Keratinocyte (primary cell): ENCODE measurements around the gene FLYWCH1. TPM values are rescaled to one million over a fixed set of nuclear protein-coding genes. Genes with fewer than 3 reads are reported as not detected.

Source experiments
- DNase-seq: peaks from one replicate; pipeline ENCODE4 v3.0.0-alpha.2; 2011; ENCODE audit warnings: low read depth, missing footprints, low spot score
- FAIRE-seq: peaks from 2 replicates; lab custom pipeline; 2011; peaks lifted over from hg19 to GRCh38; lab: Jason Lieb, UNC
- H2AFZ ChIP-seq: 2 replicates; pipeline ENCODE4 v1.6.0; 2012; ENCODE audit warnings: low read length, control low read depth, inconsistent platforms; ENCODE audit not compliant: control insufficient read depth
- H3K27ac ChIP-seq: 2 replicates; pipeline ENCODE4 v1.5.1; 2011; ENCODE audit warnings: low read length; ENCODE audit not compliant: control insufficient read depth, insufficient read depth
- H3K27me3 ChIP-seq: 3 replicates; pipeline ENCODE4 v1.6.0; 2011; ENCODE audit warnings: low read length; ENCODE audit not compliant: control insufficient read depth, insufficient read depth; ENCODE audit errors: extremely low read depth
- H3K36me3 ChIP-seq, 2 experiments: 2 replicates in 1 of 2; 3 replicates in 1 of 2; pipeline ENCODE4 v1.5.1; 2011; ENCODE audit warnings: low read length in 2 of 2, mild to moderate bottlenecking in 1 of 2; ENCODE audit not compliant: control insufficient read depth in 2 of 2, insufficient read depth in 2 of 2; ENCODE audit errors: extremely low read depth in 1 of 2
- H3K4me1 ChIP-seq: 3 replicates; pipeline ENCODE4 v1.5.1; 2011; ENCODE audit warnings: low read length; ENCODE audit not compliant: control insufficient read depth, insufficient read depth; ENCODE audit errors: extremely low read depth
- H3K4me2 ChIP-seq: 3 replicates; pipeline ENCODE4 v1.6.0; 2011; ENCODE audit warnings: low read depth, low read length; ENCODE audit not compliant: control insufficient read depth, insufficient read depth; ENCODE audit errors: extremely low read depth
- H3K4me3 ChIP-seq, 3 experiments: fragments of 200-600 bp in 1 of 3; sonication (generic) in 1 of 3; 2 replicates in 2 of 3; 3 replicates in 1 of 3; pipeline ENCODE4 v1.5.1; 2011 to 2016; ENCODE audit warnings: low read length in 3 of 3, mild to moderate bottlenecking in 3 of 3, control low read depth in 2 of 3, inconsistent platforms in 1 of 3, low read depth in 1 of 3, mixed read lengths in 1 of 3, mixed run types in 1 of 3, moderate library complexity in 1 of 3; ENCODE audit not compliant: control insufficient read depth in 2 of 3, insufficient read depth in 2 of 3; ENCODE audit errors: extremely low read depth in 1 of 3
- H3K79me2 ChIP-seq: 2 replicates; pipeline ENCODE4 v1.6.0; 2012; ENCODE audit warnings: low read length; ENCODE audit not compliant: control insufficient read depth, insufficient read depth
- H3K9ac ChIP-seq: 3 replicates; pipeline ENCODE4 v1.6.0; 2011; ENCODE audit warnings: low read length; ENCODE audit not compliant: control insufficient read depth, insufficient read depth; ENCODE audit errors: extremely low read depth
- H3K9me1 ChIP-seq: 3 replicates; pipeline ENCODE4 v1.6.0; 2011; ENCODE audit warnings: low read length; ENCODE audit not compliant: control insufficient read depth, insufficient read depth; ENCODE audit errors: extremely low read depth
- H3K9me3 ChIP-seq: 2 replicates; pipeline ENCODE4 v1.5.1; 2012; ENCODE audit warnings: low read depth, low read length; ENCODE audit not compliant: control insufficient read depth
- H4K20me1 ChIP-seq: 3 replicates; pipeline ENCODE4 v1.6.0; 2011; ENCODE audit warnings: low read length; ENCODE audit not compliant: control insufficient read depth, insufficient read depth; ENCODE audit errors: extremely low read depth
- EZH2 ChIP-seq: IDR thresholded peaks from one replicate; pipeline ENCODE4 v1.6.1; 2012; ENCODE audit warnings: inconsistent platforms, mild to moderate bottlenecking, low read length, moderate library complexity
- dilution Hi-C: fragments of 300-500 bp; cut with MboI; formaldehyde crosslinking; loops from one replicate; pipeline ENCODE4 v1.7.0; 2020; ENCODE audit warnings: low sequenced_read_pairs; ENCODE audit not compliant: extremely low pct_ligation_motif_present
- polyA plus RNA-seq, 5 experiments: library from polyadenylated mRNA; depleted of rRNA in 3 of 5; stranded (reverse) in 3 of 5; stranded (forward) in 1 of 5; unstranded in 1 of 5; fragments of >200 nt; gene quantifications; 1 replicate in 1 of 5; 2 replicates in 3 of 5; 3 replicates in 1 of 5; pipeline versions ENCODE4 v1.2.1 to v1.2.3, GENCODE V29; 2011 to 2012; ENCODE audit warnings: missing spikeins in 2 of 5, low read depth in 1 of 5, low replicate concordance in 1 of 5
- TF ChIP-seq, protein P1 (sequence below), 3 experiments: IDR thresholded peaks in 1 of 3; conservative IDR thresholded peaks in 1 of 3; optimal IDR thresholded peaks in 1 of 3; 2 replicates in 2 of 3; 3 replicates in 1 of 3; pipeline versions ENCODE3 to v1.5.1; 2011; ENCODE audit warnings: low read length in 3 of 3, mild to moderate bottlenecking in 3 of 3, moderate library complexity in 2 of 3, control low read depth in 1 of 3, inconsistent platforms in 1 of 3; ENCODE audit not compliant: insufficient read depth in 2 of 3; ENCODE audit errors: extremely low read depth in 1 of 3

The FLYWCH1 gene
- polyA plus RNA-seq, 1 donor (not counting 4 experiments of a cell fraction or from before 2014, with no cell fraction given): 16.2 TPM

DNA sequence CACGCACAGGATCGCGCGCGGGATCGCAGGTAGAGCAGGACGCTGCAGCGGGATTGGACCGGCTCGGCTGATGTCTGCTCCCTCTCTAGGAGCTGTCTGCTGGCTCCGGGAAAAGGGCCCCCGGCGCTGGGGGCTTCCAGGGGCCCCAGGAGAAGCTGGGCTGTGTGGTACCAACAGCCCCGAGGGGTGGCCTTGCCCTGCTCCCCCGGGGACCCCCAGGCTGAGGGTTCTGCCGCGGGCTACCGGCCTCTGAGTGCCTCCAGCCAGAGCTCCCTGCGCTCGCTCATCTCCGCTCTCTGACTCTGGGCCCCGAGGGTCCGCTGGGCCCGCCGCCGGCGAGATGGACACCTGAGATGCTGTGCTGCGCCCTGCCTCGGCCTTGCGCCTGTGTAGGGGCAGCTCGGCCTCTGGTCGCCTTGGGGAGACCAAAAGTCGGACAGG, 56.0 kb downstream of the FLYWCH1 start:
- Histone ChIP-seq H4K20me1 (peaks cover 9% of the 10 kb centered on the region), H3K4me3 (no peak overlapping the region), H3K4me2 (no peak overlapping the region), H3K79me2 (peaks cover 11% of the 10 kb centered on the region), H3K9me1 (peaks cover 2% of the 10 kb centered on the region), H3K36me3 (peaks cover 0 to 4% of the 10 kb centered on the region in 2 experiments), H3K4me1 (peaks cover 25% of the 10 kb centered on the region), H3K9ac (no peak overlapping the region), H2AFZ (no peak overlapping the region), H3K27ac (no peak overlapping the region), H3K27me3 (no peaks in the 10 kb centered on the region), H3K9me3 (no peaks in the 10 kb centered on the region)
- FAIRE-seq: no peak
- no peak for DNase-seq
- no peak for TF ChIP-seq EZH2
- TF ChIP-seq, protein P1, sequence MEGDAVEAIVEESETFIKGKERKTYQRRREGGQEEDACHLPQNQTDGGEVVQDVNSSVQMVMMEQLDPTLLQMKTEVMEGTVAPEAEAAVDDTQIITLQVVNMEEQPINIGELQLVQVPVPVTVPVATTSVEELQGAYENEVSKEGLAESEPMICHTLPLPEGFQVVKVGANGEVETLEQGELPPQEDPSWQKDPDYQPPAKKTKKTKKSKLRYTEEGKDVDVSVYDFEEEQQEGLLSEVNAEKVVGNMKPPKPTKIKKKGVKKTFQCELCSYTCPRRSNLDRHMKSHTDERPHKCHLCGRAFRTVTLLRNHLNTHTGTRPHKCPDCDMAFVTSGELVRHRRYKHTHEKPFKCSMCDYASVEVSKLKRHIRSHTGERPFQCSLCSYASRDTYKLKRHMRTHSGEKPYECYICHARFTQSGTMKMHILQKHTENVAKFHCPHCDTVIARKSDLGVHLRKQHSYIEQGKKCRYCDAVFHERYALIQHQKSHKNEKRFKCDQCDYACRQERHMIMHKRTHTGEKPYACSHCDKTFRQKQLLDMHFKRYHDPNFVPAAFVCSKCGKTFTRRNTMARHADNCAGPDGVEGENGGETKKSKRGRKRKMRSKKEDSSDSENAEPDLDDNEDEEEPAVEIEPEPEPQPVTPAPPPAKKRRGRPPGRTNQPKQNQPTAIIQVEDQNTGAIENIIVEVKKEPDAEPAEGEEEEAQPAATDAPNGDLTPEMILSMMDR (optimal IDR thresholded peaks at IDR 0.05 in 1 of 3, IDR thresholded peaks at IDR 0.05 in 1 of 3, conservative IDR thresholded peaks at IDR 0.05 in 1 of 3; ENCODE audit: extremely low read depth in 1 of 3, insufficient read depth in 2 of 3, low read length in 3 of 3): no peak
- dilution Hi-C loops: no loop called here

DNA sequence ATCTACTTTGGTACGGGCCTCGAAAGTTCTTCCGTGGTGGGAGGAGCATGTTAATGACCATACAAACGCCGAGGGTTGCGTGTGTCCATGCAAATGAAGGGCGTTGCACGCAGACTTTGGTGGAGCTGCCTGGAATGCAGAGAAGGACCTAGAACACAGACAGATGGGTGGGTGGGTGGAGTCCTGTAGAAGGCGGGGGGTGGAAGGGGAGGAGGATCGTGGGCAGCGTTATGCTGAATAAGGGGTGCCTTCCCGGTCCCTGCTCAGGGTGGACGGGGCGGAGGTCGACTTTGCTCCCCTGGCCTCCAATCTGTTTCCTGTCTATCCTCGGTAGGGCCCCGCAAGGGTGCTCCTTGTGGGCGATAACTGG, 56.6 kb downstream of the FLYWCH1 start:
- Histone ChIP-seq H3K4me3 (peak overlapping the region in 1 of 3 experiments; percentile 72), H3K36me3 (peaks cover 0 to 6% of the 10 kb centered on the region in 2 experiments), H3K4me1 (peaks cover 24% of the 10 kb centered on the region), H2AFZ (no peak overlapping the region), H3K9me1 (peaks cover 2% of the 10 kb centered on the region), H3K79me2 (peaks cover 11% of the 10 kb centered on the region), H3K9me3 (no peaks in the 10 kb centered on the region), H3K27me3 (no peaks in the 10 kb centered on the region), H3K4me2 (peak overlapping the region; percentile 85), H3K9ac (no peak overlapping the region), H4K20me1 (peaks cover 9% of the 10 kb centered on the region), H3K27ac (no peak overlapping the region)
- no peak for TF ChIP-seq EZH2
- TF ChIP-seq, protein P1 (optimal IDR thresholded peaks at IDR 0.05 in 1 of 3, IDR thresholded peaks at IDR 0.05 in 1 of 3, conservative IDR thresholded peaks at IDR 0.05 in 1 of 3; ENCODE audit: extremely low read depth in 1 of 3, insufficient read depth in 2 of 3, low read length in 3 of 3): no peak
- FAIRE-seq (no peak), DNase-seq (no peak)
- dilution Hi-C loops: no loop called here
